ENCODE measurements around the gene ZNF500. TPM values are rescaled to one million over a fixed set of nuclear protein-coding genes. Genes with fewer than 3 reads are reported as not detected.

Gene ZNF500
- total RNA-seq = 23.6 TPM

DNA sequence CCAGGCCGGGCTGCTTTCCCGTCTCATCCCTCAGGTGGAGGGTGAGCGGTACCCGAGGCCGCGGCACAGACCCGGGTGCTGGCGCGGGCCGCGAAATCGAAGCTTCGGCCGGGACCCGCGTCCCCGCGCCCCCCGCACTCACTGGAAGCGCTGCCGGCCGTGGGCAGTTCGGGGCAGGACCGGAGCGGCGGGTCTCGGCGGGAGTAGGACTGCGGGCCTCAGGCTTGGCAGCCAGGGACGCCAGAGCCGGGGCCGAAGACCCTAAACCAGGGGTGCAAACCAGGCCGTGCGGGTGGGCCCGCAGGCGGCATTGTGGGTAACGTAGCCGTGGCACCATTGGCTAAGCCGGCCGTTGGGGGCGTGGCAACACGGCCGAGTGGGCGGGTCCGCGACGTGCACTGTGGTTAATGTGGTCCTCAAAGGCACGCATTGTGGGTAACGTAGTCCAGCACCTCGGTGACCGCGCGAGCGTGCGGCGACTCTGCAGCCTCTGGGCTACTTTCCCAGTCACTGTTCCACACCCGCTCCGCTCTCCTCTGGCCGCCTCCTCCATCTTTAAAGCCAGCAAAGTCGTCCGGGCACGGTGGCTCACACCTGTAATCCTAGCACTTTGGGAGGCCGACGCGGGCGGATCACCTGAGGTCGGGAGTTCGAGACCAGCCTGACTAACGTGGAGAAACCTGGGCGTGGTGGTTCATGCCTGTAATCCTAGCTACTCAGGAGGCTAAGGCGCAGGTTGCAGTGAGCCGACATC, at the start of gene ZNF500:
ZNF500 (minus strand) TSS at position 288 of the 754 bp plus-strand sequence. CDS start 1,184 bp downstream, outside the sequence.
- DNase-seq = peak; percentile 98

DNA sequence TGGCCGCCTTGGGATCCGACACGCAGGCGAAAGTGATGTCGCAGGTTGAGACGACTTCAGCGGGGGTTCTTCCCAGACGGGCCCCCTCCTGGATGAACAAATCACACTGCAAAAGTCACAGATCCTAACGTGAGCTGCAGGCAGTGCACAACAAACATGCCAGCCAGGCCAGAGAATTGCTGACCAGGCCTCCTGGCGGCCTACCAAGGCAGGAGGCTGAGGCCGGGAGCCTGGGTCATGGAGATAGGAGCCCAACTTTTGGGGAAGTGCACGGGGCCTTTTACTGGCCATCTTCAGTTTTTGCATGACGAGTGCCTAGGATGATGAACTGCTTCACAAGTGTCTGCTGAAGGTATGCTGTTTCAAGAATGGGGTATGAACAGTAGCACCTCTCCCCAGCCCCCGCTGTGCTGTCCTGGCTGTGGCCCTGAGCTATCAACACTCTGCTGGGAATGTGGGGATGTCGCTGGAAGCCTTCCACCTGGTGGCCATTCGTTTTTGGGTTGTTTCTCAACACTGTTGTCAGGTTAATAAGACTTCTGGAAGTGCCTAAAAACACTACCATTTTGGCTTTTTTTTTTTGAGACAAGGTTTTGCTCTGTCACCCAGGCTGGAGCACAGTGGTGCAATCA, 47.7 kb upstream of the ZNF500 start:
- no peak for DNase-seq

DNA sequence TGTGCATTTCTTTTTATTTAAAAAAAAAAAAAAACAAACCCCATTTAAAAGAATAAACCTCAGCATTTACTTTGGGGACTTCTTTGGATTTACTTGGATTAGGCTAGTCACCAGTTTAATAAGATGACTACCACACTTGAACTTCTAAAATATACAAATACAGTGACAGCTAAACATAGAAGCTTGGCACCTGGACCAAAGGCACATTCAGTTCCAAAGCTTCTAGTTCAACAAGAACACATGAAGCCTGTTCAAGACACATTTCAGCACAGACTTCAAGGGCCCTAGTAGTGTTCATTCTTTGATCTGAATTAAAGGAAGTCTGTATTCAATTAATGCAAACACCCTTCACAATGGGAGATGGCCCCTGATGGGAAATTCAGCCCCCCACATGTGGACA, 47.1 kb upstream of the ZNF500 start:
- DNase-seq = no peak

DNA sequence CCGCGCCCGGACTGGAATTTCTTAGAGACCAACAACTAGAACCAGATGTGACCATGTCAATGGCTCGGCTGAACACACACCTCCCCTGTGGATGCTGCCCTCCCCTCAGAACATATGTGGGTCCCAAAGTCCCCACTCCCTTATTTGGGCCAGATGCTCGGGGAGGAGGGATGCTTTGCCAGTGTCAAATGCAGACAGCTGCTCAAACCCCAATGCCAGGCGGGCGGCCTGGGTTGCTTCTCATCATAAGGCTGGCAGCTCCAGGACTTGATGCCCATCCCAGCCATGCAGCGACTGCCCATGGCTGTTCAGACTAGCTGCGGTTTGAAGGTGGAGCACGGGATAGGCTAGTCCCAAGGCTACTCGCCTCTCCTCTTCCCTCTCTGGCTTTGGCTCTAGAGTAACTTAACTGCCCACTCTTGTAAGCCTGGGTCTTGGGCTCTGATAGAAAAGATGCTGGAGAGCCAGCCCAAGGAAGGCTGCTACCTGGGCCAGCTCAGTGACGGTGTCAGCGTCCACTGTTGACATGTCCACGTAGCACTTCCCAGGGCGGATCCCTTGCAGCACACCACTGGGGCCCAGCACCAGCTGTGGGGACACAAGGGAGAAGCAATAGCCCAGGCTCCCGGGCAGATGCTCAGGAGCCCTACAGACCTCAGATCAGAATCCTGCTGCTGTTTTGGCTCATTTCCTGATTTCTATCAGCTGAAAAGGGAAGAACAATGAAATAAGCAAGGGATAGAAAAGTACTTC, 46.5 kb upstream of the ZNF500 start:
- DNase-seq = no peak

DNA sequence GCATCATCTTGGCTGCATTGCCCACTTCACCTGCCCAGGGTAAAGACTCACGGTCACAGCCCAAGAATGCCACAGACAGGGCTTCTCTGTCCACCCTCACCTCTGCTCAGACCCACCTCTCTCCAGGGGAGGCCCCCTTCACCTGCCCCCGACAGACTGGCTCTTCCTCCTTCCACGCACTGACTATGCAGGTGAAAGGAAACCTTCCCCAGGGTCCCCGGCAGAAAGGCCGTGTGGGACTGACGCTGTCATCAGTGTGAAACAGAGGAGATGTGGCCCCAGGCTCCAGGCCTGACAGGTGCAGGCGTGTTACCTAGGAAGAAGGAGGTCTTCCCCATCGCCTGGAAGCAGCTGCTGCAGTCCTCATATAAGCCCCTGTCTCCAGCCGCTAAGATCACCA, 44.8 kb upstream of the ZNF500 start:
- DNase-seq = no peak

DNA sequence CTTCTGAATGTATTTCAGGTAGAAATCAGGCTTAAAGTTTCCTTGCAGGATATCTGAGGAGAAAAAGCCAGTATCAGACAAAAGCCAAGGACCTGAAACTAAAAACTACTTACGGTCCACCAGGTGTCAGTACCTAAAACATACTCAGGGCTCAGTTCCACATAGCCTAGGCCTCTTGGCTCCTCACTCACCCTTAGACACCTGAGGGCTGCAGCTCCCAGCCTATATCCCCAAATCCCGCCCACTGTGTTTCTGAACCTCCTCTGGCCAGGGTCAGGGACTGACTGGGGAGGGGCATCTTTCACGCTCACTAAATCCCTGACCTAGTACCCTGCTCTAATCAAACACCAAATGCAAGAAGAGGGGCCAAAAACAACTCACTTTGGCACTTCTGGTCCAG, 44.3 kb upstream of the ZNF500 start:
- no peak for DNase-seq

DNA sequence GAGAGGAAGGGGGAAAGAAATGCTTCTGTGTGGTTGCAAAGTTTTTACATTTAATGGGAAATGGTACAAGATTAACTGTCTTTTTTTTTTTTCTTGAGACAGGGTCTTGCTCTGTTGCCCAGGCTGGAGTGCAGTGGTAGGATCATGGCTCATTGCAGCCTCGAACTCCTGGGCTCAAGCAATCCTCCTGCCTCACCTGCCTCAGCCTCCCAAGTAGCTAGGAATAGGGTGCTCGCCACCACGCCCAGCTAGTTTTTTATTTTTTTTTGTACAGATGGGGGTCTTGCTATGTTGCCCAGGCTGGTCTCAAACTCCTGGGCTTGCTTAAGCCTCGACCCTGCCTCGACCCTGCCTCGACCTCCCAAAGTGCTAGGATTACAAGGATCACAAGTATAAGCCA, 39.3 kb upstream of the ZNF500 start:
- DNase-seq = no peak

DNA sequence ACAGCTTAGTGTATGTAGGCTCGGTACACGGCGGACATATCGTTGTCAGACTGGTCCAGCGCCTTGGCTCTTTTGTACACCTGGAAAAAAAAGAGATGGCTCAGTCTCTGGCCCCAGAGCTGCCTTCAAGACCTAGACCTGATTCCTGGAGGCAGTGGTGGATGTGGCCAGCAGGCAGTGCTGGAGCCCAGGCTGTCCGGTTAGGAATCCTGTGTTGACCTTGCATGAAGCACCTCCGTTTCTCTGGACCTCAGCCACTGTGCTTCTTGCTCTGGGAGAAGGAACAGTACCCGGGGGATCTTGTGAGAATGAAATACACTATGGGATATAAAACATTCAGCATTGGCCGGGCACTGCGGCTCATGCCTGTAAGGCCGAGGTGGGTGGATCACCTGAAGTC, 38.3 kb upstream of the ZNF500 start:
- no peak for DNase-seq

DNA sequence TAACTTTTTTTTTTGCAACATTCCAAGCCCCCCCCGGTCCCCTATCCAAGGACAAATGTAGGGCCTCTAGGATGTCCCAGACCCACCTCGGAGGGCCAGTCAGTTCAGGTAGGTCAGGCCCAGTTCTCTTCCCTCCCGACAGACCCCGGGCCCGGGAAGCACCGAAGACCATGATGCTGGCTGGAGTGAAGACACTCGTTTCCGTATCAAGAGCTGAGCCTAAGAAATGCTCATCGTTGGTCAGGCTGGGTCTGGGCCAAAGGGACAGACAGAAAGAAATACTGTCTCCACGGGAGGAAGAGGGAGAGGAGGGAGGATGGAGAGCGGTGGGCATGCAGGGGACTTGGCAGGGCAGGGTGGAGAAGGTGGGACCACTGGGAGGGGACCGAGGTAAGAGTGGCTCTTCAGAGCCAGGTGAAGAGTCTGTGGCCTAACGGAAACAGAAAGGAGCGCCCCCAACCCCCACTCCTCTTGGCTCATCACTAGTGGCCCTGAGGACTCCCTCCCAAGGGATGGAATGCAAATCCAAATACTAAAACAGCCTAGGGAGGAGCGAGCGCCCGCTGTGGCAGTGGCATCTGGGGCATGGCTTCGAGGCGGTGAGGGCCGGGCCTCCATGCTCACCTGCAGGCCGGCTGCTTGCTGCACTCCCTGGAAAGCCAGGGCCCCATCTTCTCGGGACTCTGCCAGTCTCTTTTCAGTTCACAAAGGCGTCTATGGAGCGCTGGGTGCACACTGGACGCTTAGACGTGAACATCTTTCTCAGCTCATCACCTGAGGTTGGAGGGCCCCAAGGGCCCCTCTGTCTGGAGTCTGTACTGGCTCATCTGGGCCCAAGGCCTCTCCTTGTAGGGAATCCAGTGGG, 37.2 kb upstream of the ZNF500 start:
- DNase-seq = no peak

DNA sequence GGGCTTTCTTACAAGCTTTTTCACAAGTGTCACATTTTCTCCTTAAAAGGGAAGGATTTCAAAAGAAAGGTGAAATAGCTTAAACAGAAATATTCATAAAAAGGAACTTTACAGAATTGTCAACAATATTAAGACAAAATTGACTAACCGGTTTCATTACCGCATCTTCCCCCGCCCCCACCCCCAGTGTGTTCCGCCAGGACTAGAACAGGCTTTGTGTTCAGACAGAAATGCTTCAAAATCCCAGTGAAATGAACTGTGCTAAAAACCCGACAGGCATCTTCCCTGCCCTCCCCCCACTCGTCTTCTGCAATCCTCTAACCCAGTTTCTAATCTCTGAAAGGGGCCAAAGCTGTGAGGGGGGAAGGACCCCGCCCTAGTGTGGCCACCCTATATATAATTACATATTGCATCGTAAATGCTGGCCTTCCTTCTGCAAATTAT, 36.5 kb upstream of the ZNF500 start:
- peak; percentile 11 for DNase-seq

DNA sequence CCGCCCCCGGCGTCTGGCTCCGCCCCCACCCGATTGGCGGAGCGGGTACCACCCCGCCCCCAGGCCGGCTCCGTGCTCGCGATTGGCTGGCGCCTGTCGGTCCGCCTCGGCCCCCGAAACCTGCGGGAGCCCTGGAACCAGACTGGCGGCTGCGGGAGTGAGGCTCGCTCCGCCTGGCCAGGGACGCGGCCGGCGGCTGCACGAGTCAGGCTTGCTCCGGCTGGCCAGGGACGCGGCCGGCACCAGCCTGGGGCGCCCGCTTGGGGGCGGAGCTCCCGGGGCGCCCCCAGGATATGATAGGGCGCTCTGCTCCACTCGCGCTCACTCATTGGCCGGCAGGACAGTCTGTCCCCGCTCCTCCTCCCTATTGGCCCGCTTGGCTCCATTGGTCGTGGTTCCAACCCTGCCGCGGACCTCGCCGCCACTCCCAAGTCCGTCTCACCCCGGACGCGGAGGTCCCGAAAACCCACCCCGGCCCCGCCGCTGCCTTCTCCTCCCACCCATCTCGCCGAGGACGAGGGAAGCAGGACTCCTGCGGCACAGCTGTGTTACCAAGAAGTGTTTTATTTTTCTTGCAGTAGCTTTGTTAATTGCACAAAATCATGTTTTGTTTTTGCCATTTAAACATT, 35.8 kb upstream of the ZNF500 start:
- DNase-seq = peak; percentile 96

DNA sequence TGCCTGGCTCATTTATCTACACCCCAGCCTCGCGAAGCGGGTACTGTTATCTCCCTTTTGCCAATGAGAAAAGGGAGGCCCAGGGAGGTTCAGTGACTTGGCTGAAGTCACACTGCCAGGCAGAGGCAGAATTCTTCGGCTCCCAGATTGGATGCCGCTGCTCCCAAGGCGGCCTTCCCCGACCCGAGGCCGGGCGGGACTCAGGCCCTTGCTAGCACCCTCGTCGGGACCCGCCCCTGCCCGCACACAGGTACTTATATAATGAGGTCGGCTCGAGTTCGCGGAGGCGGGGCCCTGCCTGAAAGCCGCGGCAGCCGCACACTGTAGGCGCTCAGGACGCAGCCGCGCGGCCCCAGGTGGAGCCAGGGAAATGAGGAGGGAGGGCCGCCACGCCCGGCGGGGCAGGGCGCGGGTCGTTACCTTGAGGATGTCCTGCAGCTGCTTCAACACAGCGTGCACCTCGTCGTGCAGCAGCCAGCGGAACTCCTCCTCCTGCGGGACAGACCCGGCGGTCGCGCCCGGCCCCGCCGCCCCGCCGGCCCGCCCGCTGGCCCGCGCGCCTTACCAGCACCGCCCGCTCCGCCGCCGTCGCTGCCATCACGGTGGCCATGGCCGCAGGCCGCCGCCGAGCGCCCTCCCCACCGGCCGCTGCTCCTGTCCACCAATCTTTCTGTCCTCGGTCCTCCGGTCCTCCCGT, 35.1 kb upstream of the ZNF500 start, which contains the start of gene ROGDI:
ROGDI (minus strand) TSS at position 672 of the 697 bp plus-strand sequence; CDS start at position 610, 62 bp downstream.
- peak; percentile 70 for DNase-seq

DNA sequence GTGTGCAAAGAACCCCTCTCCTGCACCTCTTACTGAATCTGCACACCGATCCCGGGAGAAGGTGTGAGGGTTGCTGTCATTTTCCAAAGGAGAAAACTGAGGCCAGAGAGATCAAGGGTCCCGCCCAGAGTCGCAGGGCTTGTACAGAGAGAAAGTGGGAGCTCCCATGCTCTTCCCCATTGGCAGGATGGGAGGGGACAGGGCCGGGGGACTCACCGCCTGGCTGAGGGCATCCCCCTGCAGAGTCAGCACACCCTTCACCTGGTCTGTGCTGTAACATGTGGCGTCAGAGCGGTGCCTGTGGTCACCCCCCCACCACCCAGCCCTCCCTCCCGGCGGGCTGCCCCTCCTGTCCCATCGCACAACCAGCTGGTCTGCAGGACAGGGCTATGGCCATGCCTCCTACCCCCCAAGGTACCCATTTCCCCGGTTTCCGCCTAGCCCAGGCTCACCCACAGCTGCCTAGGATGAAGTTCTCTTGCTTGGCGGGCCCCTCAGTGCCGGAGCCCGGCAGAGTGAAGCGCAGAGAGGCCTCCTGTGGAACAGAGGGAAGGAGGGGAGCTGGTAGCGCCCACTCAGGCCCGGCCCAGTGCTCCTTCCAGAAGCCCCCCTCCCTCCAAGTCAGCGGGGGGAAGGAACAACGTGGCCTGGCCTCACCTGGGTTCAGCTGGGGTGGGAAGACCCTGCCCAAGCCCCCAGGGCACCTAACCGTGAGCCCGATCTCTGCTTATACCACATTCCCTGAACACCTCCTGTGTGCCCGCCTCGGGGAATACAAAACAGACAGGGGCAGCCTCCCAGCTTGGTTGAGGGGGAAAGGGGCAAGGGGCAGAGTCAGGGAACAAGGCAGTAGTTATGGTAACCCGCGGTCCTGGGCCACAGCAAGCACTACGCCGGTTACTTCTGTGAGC, 34.3 kb upstream of the ZNF500 start:
- no peak for DNase-seq

DNA sequence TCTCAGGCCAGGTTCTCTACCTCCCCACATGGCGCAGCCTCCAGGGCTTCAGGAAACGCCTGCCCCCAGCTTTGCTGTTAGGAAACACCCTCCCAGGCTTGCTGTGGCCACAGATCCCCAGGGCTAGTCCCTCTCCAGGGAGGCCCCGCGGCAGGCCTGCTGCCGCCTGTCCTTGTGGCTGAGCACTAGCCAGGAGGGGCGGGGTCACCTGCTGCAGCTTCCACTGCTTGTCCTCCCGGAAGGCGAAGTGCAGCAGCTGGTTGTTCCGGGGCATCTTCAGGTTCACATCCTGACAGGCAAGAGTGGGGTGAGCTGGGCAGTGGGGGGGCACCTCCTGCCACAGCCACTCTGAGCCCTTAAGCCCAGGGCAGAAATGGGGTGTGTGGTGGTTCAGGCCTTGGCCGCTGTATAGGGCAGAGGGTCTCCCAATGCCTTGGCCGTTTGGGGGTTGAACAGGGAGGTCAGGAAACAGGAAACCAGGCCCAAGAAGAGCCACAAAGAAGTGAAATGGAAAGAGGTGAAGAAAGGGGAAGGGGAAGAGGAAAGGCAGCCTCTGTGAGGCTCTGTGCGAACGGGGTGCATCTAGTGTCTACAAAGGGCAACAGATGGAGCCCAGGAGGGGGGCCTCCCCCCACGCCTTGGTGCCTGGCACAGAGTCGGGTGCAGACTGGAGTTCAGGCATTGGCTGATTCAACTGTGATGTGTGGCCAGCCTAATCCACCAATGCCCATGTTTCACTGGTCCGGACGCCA, 33.5 kb upstream of the ZNF500 start:
- peak; percentile 21 for DNase-seq

DNA sequence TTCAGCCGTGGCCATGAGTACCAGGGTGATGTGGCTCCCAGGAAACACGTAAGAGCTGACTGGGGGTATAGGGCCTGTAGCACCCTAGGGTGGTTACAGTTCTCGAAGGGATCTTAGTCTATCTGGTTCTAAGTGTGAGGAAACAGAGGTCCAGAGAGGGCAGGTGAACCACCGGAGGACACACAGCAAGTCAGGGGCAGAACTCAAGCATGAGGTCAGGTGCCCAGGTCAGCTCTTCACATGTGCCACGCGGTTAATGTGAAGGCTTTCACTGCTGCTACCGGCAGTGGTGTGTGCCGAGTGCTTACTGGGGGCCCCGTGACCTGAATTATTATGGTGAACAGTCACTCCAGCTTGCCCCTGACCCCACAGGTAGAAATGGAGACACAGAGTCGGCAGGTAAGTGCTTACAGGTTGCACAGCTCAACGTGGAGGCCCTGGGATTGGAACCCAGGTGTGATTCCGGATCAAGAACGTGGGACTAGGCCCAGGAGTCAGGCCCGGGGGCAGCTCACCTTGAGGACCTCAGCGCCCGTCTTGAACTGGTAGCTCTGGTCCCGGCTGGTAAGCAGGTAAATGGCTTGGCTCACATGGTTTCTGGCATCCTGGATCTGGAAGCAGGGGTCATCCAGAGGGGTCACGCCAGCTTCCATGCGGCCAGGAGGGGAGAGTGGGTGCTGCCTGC, 32.4 kb upstream of the ZNF500 start:
- no peak for DNase-seq

DNA sequence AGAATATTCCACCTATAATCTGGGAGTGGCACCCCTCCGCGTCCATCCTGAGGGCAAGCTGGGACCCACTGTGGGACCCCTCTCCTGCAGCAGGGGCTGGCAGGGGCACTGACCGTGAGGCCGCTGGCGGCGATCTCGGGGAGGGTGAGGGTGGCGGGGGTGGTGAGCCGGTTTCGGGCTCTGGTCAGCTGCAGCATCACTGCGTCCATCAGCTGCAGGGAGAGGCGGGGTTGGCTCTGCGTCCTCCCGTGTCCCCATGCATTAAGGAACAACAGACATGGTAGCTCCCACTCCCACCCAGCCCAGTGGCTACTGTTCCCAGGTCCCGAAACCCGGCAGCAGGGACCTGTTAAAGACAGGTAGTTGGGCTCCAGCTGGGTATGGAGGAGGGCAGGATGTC, 31.5 kb upstream of the ZNF500 start:
- DNase-seq = no peak

DNA sequence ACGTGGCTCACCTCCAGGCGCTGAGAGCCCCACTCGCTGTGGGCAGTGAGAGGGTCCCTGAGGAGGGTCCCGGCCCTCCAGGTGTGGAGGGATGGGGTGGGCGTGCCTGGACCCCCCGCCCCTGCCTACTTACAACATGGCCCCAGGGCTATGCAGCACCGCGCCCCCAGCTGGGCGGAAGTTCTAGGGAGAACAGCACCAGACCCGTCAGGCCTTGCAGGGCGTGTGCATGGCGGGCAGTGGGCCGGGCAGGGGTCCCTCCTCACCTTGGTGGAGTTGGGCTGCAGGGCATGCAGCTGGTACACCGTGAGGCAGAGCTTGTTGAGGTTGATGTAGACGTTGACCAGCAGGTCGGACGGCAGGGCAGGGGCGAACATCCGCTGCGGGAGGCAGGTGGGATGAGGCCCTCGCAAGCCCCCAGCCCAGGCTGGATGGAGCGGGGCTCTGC, 30.9 kb upstream of the ZNF500 start:
- DNase-seq = no peak
